ENCODE results near the gene GMPR.
A peak's percentile ranks its signal among the peaks of the same experiment; 100 is the strongest.
"Not testable (repeated sequence)": the region's sequence is repeated elsewhere in the genome, so short reads cannot be mapped to it uniquely, and the experiment has no call there.

Gene GMPR

GRCh38 chr6:16238057-16238962 is at the start of gene GMPR:
Gene GMPR, plus strand, starts transcription at chr6:16238587. Its CDS starts 107 bp downstream, at chr6:16238694.
- no peak for DNase-seq

- no peak for DNase-seq
Observed at GRCh38 chr6:16190214-16190613, 48.2 kb upstream of the GMPR start.

GRCh38 chr6:16196260-16196983 is 42.0 kb upstream of the GMPR start:
- no peak for DNase-seq

- DNase-seq: no peak
Observed at GRCh38 chr6:16196984-16197546, 41.3 kb upstream of the GMPR start.

- DNase-seq: no peak
Observed at GRCh38 chr6:16198061-16198705, 40.2 kb upstream of the GMPR start.

GRCh38 chr6:16199804-16200203 is 38.6 kb upstream of the GMPR start:
- no peak for DNase-seq

GRCh38 chr6:16200321-16200883 is 38.0 kb upstream of the GMPR start:
- DNase-seq: peak; percentile 69

DNA sequence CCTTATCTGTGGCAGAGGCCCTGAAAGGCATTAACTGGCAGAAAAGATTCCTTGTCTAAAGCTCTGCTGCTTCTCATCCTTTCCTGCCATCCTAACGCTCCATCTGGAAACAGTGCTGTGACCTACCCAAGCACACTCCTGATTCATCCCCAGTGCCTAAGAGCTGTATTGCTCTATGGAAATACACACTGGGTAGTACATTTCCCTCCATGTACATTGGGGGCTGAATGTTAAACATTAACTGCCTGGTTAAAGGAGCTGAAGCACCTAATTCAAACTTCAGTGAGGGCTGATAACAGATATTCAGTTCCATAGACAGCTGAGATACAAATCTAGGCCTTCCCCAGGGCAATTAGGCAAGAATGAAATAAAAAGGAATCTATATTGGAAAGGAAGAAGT is 36.7 kb upstream of the GMPR start:
- DNase-seq: no peak

- no peak for DNase-seq
Observed at GRCh38 chr6:16204653-16205376, 33.6 kb upstream of the GMPR start.

- DNase-seq: no peak
Observed at GRCh38 chr6:16205377-16206144, 32.8 kb upstream of the GMPR start.

DNA sequence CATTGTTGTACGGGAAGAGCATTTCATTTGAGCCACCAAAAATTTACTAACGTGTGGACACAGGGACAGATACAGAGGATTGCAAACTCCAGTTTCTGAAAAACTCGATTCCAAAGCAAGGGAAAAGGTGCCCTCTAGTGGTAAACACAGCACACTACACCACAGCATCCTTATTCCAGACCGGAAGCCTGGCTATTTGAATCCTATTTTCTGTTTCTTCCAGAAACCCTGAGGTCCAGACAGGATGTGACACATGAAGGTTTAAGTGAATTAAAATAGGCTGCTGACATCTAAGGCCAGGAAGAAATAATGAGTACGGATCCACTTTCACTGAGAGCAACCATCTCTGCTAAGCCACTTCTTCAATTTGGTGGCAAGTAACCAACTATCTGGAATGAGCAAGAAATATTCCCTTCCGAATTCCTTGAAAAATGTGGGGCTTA is 31.8 kb upstream of the GMPR start:
- DNase-seq: peak; percentile 57

DNA sequence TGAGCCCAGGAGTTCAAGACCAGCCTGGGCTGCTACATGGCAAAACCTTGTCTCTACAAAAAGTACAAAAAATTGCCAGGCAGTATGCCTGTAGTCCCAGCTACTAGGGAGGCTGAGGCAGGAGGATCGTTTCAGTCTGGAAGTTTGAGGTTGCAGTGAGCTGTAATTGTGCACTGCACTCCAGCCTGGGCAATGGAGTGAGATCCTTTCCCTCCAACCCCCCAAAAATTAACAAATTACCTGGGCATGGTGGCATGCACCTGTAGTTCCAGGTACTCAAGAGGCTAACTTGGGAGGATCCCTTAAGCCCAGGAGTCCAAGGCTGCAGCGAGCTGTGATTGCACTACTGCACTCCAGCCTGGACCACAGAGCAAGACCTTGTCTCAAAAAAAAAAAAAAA is 29.4 kb upstream of the GMPR start:
- DNase-seq: no peak

DNA sequence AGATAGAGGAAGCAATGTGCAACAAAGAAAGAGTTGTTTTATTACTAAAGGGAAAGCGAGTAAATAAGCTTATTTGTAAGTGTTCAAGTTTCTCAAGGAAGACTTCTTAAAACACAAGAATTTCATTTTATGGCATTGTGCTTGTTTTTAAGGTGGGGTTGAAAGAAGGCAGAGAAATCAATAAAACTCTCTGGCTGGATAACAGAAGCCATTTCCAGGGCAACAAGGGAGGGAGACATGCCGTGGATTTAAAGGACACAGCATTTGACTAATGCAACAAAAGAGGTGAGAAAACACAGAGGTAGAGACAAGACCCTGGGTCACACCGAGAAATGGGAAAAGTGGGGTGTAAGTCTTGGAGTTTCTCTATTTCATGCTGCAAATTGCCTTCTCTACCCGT is 28.8 kb upstream of the GMPR start:
- DNase-seq: no peak

DNA sequence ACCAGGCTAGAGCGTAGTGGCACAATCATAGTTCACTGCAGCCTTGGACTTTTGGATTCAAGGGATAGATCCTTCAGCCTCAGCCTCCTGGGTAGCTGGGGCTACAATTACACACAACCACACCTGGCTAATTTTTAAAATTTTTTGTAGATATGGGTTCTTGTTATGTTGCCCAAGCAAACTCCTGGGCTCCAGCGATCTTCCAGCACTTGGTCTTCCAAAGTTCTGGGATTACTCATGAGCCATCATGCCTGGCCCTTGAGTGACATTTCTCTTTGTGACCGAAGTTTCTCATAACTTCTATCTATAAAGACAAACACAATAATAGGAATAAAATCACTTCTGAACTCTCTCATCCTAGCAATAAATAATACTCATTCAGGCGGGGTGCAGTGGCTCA is 26.1 kb upstream of the GMPR start:
- DNase-seq: no peak

DNA sequence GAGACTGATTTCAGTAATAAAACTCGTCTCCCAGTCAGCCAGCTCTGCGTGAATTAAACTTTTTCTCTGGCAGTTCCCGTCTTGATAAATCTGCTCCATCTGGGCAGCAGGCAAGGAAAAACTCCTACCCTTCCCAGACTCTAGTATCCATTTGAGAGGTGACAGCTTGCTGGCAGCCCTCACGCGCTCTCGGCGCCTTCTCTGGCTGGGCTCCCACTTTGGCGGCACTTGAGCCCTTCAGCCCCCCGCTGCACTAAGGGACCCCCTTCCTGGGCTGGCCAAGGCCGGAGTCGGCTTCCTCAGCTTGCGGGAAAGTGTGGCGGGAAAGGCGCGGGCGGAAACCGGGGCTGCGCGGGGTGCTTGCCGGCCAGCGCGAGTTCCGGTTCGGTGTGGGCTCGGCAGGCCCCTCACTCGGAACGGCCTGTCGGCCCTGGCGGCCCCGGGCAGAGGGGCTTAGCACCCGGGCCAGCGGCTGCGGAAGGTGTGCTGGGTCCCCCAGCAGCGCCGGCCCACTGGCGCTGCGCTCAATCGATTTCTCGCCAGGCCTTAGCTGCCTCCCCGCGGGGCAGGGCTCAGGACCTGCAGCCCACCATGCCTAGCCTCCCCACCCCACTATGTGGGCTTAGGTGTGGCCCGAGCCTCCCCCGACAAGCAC is 21.8 kb upstream of the GMPR start:
- no peak for DNase-seq

GRCh38 chr6:16217156-16217721 is 21.1 kb upstream of the GMPR start:
- DNase-seq: no peak

DNA sequence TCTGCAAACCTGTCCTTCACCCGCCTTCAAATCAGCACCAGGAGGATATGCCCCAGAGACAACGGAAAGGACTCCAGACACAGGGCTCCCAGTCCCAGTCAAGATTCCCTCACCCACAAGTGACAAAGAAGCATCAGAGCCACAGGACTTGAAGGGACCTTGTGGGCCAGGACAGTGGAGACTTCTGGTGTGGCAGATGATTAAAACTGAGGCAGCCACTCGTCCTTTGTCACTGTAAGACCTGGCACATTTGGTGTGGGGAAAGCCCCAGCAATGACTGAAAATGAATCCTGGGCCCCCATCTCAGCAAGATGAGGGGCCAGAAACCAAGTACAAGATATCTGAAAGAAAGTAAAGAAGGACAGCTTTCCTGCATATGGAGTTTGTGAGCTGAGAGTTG is 15.6 kb upstream of the GMPR start:
- no peak for DNase-seq

- DNase-seq: no peak
Observed at GRCh38 chr6:16223362-16223761, 15.0 kb upstream of the GMPR start.

- no peak for DNase-seq
Observed at GRCh38 chr6:16224409-16224808, 14.0 kb upstream of the GMPR start.

DNA sequence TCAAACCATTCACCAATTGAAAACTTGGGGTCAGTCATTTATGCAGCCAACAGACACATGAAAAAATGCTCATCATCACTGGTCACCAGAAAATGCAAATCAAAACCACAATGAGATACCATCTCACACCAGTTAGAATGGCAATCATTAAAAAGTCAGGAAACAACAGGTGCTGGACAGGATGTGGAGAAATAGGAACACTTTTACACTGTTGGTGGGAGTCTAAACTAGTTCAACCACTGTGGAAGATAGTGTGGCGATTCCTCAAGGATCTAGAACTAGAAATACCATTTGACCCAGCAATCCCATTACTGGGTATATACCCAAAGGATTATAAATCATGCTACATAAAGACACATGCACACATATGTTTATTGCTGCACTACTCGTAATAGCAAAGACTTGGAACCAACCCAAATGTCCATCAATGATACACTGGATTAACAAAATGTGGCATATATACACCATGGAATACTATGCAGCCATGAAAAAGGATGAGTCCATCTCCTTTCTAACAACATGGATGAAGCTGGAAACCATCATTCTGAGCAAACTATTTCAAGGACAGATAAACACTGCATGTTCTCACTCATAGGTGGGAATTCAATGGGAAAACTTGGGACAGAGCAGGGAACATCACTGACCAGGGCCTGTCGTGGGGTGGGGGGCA is 13.2 kb upstream of the GMPR start:
- DNase-seq: not testable (repeated sequence)

Data from DMS79 treated with DMSO at 0.1 percent for 48 hours (cell line).